GM21360 (cell line): ENCODE results near the gene LYPLAL1.
"Not testable (repeated sequence)": the region's sequence is repeated elsewhere in the genome, so short reads cannot be mapped to it uniquely, and the experiment has no call there.

ENCODE experiments used
- ATAC-seq: cut with Tn5 transposase; IDR thresholded peaks from one replicate; pipeline ENCODE4 v1.9.1; 2021; ENCODE audit warnings: mild to moderate bottlenecking, moderate library complexity; ENCODE audit not compliant: unreplicated experiment

Gene LYPLAL1

GRCh38 chr1:219161371-219161770 is 12.3 kb upstream of the LYPLAL1 start:
- no peak for ATAC-seq

GRCh38 chr1:219163401-219163954 is 10.2 kb upstream of the LYPLAL1 start:
- no peak for ATAC-seq

- ATAC-seq: no peak
Measured at GRCh38 chr1:219171192-219171935, 2.3 kb upstream of the LYPLAL1 start.

GRCh38 chr1:219172821-219173220 is 857 bp upstream of the LYPLAL1 start:
- no peak for ATAC-seq

GRCh38 chr1:219173434-219173757 is 282 bp upstream of the LYPLAL1 start:
- peak; percentile 2 for ATAC-seq

- ATAC-seq: peak; percentile 32
Measured at GRCh38 chr1:219174460-219175211, 958 bp downstream of the LYPLAL1 start.

GRCh38 chr1:219175212-219175564 is 1.5 kb downstream of the LYPLAL1 start:
- no peak for ATAC-seq

- no peak for ATAC-seq
Measured at GRCh38 chr1:219176168-219176567, 2.5 kb downstream of the LYPLAL1 start.

GRCh38 chr1:219177363-219177762 is 3.7 kb downstream of the LYPLAL1 start:
- ATAC-seq: peak; percentile 22

GRCh38 chr1:219177940-219178339 is 4.3 kb downstream of the LYPLAL1 start:
- no peak for ATAC-seq

GRCh38 chr1:219179293-219179692 is 5.6 kb downstream of the LYPLAL1 start:
- ATAC-seq: no peak

GRCh38 chr1:219184337-219184736 is 10.7 kb downstream of the LYPLAL1 start:
- ATAC-seq: no peak

GRCh38 chr1:219185486-219186117 is 11.9 kb downstream of the LYPLAL1 start:
- ATAC-seq: no peak

- peak; percentile 37 for ATAC-seq
Measured at GRCh38 chr1:219188331-219188803, 14.7 kb downstream of the LYPLAL1 start.

- peak; percentile 71 for ATAC-seq
Measured at GRCh38 chr1:219189021-219189824, 15.5 kb downstream of the LYPLAL1 start.

GRCh38 chr1:219189952-219190351 is 16.3 kb downstream of the LYPLAL1 start:
- no peak for ATAC-seq

- no peak for ATAC-seq
Measured at GRCh38 chr1:219190605-219191004, 16.9 kb downstream of the LYPLAL1 start.

GRCh38 chr1:219195833-219196232 is 22.2 kb downstream of the LYPLAL1 start:
- not testable (repeated sequence) for ATAC-seq

GRCh38 chr1:219201656-219202055 is 28.0 kb downstream of the LYPLAL1 start:
- no peak for ATAC-seq

GRCh38 chr1:219202567-219202966 is 28.9 kb downstream of the LYPLAL1 start:
- ATAC-seq: no peak

- no peak for ATAC-seq
Measured at GRCh38 chr1:219206350-219206749, 32.7 kb downstream of the LYPLAL1 start.
